Measurements from ENCODE around the gene BCL2. TPM values are rescaled to one million over a fixed set of nuclear protein-coding genes. Genes with fewer than 3 reads are reported as not detected.

The BCL2 gene
- total and polyA plus RNA-seq, 2 donors from 2014 or later, result 6.0 to 39.2 TPM

GRCh38 chr18:63291278-63291677 lies 28.3 kb downstream of the BCL2 start:
- no peak for FAIRE-seq
- Histone ChIP-seq H3K4me1 (ENCODE audit: control insufficient read depth in 2 of 3, insufficient read depth in 2 of 3, low read depth in 1 of 3, low read length in 3 of 3) (no peaks in the 10 kb centered on the region), H3K27ac (ENCODE audit: low read depth in 2 of 2, low read length in 2 of 2) (no peak overlapping the region), H3K9me3 (ENCODE audit: control insufficient read depth in 2 of 3, insufficient read depth in 1 of 3, low read length in 3 of 3) (no peaks in the 10 kb centered on the region), H3K4me3 (ENCODE audit: low read length in 3 of 3) (no peak overlapping the region), H3K36me3 (ENCODE audit: control insufficient read depth in 2 of 3, insufficient read depth in 3 of 3, low read length in 3 of 3) (no peaks in the 10 kb centered on the region), H3K9ac (ENCODE audit: low read length in 3 of 3) (no peak overlapping the region), H3K27me3 (ENCODE audit: control insufficient read depth, insufficient read depth, low read length) (no peaks in the 10 kb centered on the region)
- DNase-seq, result no peak
- intact Hi-C loops (cut with DNase I), result no loop called here
- TF ChIP-seq, protein P1, sequence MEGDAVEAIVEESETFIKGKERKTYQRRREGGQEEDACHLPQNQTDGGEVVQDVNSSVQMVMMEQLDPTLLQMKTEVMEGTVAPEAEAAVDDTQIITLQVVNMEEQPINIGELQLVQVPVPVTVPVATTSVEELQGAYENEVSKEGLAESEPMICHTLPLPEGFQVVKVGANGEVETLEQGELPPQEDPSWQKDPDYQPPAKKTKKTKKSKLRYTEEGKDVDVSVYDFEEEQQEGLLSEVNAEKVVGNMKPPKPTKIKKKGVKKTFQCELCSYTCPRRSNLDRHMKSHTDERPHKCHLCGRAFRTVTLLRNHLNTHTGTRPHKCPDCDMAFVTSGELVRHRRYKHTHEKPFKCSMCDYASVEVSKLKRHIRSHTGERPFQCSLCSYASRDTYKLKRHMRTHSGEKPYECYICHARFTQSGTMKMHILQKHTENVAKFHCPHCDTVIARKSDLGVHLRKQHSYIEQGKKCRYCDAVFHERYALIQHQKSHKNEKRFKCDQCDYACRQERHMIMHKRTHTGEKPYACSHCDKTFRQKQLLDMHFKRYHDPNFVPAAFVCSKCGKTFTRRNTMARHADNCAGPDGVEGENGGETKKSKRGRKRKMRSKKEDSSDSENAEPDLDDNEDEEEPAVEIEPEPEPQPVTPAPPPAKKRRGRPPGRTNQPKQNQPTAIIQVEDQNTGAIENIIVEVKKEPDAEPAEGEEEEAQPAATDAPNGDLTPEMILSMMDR (IDR thresholded peaks at IDR 0.05; ENCODE audit: borderline replicate concordance, extremely low read depth, insufficient read depth), result no peak

DNA sequence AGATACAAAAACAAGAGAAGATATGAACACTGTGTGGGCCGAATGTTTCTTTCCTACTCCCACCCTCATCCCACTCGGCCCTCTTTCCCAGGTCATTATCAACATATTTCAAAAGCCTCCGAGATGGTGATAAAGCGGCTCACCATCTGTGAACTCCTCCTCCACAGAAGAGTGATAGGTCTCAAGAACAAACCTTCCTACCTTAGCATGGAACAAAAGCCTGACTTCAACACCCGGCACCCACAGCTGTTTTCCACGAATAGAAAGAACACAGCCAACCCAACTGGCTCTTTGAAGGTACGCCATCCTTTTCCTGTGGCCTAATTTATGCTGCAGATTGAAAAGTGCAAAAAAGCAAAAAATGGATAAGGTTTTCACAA lies 28.8 kb downstream of the BCL2 start:
- TF ChIP-seq, protein P1 (IDR thresholded peaks at IDR 0.05; ENCODE audit: borderline replicate concordance, extremely low read depth, insufficient read depth), result no peak
- no peaks in the 10 kb centered on the region for H3K36me3 ChIP-seq (ENCODE audit: control insufficient read depth in 2 of 3, insufficient read depth in 3 of 3, low read length in 3 of 3)
- no peak overlapping the region for H3K27ac ChIP-seq (ENCODE audit: low read depth in 2 of 2, low read length in 2 of 2)
- no peaks in the 10 kb centered on the region for H3K4me1 ChIP-seq (ENCODE audit: control insufficient read depth in 2 of 3, insufficient read depth in 2 of 3, low read depth in 1 of 3, low read length in 3 of 3)
- intact Hi-C loops (cut with DNase I), result no loop called here
- no peak overlapping the region for H3K4me3 ChIP-seq (ENCODE audit: low read length in 3 of 3)
- H3K9me3 ChIP-seq (ENCODE audit: control insufficient read depth in 2 of 3, insufficient read depth in 1 of 3, low read length in 3 of 3), result no peaks in the 10 kb centered on the region
- FAIRE-seq (no peak), DNase-seq (no peak)
- H3K9ac ChIP-seq (ENCODE audit: low read length in 3 of 3), result no peak overlapping the region
- H3K27me3 ChIP-seq (ENCODE audit: control insufficient read depth, insufficient read depth, low read length), result no peaks in the 10 kb centered on the region

DNA sequence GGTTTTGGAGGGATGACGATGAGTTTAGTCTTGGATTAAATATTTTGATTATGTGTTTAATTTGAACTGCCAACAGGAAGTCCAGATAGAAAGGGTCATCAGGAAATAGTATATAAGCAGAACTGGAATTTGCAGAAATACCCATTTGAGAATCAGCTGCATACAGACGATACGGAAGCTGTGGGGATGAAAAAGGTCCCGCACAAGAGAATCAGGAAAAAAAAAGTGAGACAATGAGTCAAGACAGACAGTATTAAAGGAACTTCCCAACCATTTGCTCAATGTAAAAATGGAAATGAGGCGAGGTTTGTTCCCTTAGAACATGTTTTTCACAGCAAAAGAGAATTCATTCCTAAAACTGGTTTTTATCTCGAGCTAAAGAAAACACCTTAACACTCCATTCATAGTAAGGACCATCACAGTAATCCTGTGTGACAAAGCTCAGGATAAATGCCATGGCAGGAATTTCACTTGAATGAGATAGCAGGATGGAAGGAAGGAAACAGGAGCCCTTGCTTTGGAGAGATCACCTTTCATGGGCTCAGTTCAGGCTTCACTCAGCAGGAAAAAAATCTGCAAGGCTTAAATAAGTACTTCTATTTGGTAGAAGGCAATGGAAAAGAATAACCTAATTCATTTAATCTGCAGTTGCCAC lies 29.3 kb downstream of the BCL2 start:
- TF ChIP-seq, protein P1 (IDR thresholded peaks at IDR 0.05; ENCODE audit: borderline replicate concordance, extremely low read depth, insufficient read depth), result no peak
- no peaks in the 10 kb centered on the region for H3K36me3 ChIP-seq (ENCODE audit: control insufficient read depth in 2 of 3, insufficient read depth in 3 of 3, low read length in 3 of 3)
- no peak overlapping the region for H3K4me3 ChIP-seq (ENCODE audit: low read length in 3 of 3)
- DNase-seq (no peak), FAIRE-seq (no peak)
- H3K9ac ChIP-seq (ENCODE audit: low read length in 3 of 3), result no peak overlapping the region
- H3K9me3 ChIP-seq (ENCODE audit: control insufficient read depth in 2 of 3, insufficient read depth in 1 of 3, low read length in 3 of 3), result no peaks in the 10 kb centered on the region
- intact Hi-C loops (cut with DNase I), result no loop called here
- H3K27me3 ChIP-seq (ENCODE audit: control insufficient read depth, insufficient read depth, low read length), result no peaks in the 10 kb centered on the region
- H3K4me1 ChIP-seq (ENCODE audit: control insufficient read depth in 2 of 3, insufficient read depth in 2 of 3, low read depth in 1 of 3, low read length in 3 of 3), result no peaks in the 10 kb centered on the region
- H3K27ac ChIP-seq (ENCODE audit: low read depth in 2 of 2, low read length in 2 of 2), result no peak overlapping the region

- H3K4me1 ChIP-seq (ENCODE audit: control insufficient read depth in 2 of 3, insufficient read depth in 2 of 3, low read depth in 1 of 3, low read length in 3 of 3), result no peaks in the 10 kb centered on the region
- H3K27me3 ChIP-seq (ENCODE audit: control insufficient read depth, insufficient read depth, low read length), result no peaks in the 10 kb centered on the region
- TF ChIP-seq, protein P1 (IDR thresholded peaks at IDR 0.05; ENCODE audit: borderline replicate concordance, extremely low read depth, insufficient read depth), result no peak
- no peaks in the 10 kb centered on the region for H3K9me3 ChIP-seq (ENCODE audit: control insufficient read depth in 2 of 3, insufficient read depth in 1 of 3, low read length in 3 of 3)
- FAIRE-seq, result no peak
- H3K27ac ChIP-seq (ENCODE audit: low read depth in 2 of 2, low read length in 2 of 2), result no peak overlapping the region
- intact Hi-C loops (cut with DNase I), result no loop called here
- no peak overlapping the region for H3K9ac ChIP-seq (ENCODE audit: low read length in 3 of 3)
- DNase-seq, result no peak
- H3K36me3 ChIP-seq (ENCODE audit: control insufficient read depth in 2 of 3, insufficient read depth in 3 of 3, low read length in 3 of 3), result no peaks in the 10 kb centered on the region
- no peak overlapping the region for H3K4me3 ChIP-seq (ENCODE audit: low read length in 3 of 3)
Measured at GRCh38 chr18:63288311-63288710, 31.3 kb downstream of the BCL2 start.
